IPS DF 6.9 (cell line): ENCODE measurements around the gene PKD1.
"Not testable (repeated sequence)": the region's sequence is repeated elsewhere in the genome, so short reads cannot be mapped to it uniquely, and the experiment has no call there.

Experiments
- DNase-seq: peaks from one replicate; pipeline ENCODE4 v3.0.0-alpha.2; 2013; ENCODE audit warnings: low read depth, low spot score
- H3K27ac ChIP-seq: one replicate; pipeline ENCODE4 v1.5.1; 2013; ENCODE audit warnings: low read length, control low read depth
- H3K27me3 ChIP-seq: 2 replicates; pipeline ENCODE4 v1.6.1; 2013; ENCODE audit warnings: mild to moderate bottlenecking, low read length; ENCODE audit not compliant: control insufficient read depth, insufficient read depth
- H3K36me3 ChIP-seq: 2 replicates; pipeline ENCODE4 v1.6.1; 2013; ENCODE audit warnings: low read length; ENCODE audit not compliant: control insufficient read depth, insufficient read depth
- H3K4me1 ChIP-seq: 2 replicates; pipeline ENCODE4 v1.6.1; 2013; ENCODE audit warnings: low read length; ENCODE audit not compliant: control insufficient read depth, insufficient read depth
- H3K4me3 ChIP-seq: 2 replicates; pipeline ENCODE4 v1.5.1; 2013; ENCODE audit warnings: mild to moderate bottlenecking, low read length
- H3K9me3 ChIP-seq: 2 replicates; pipeline ENCODE4 v1.6.1; 2013; ENCODE audit warnings: low read length, inconsistent platforms; ENCODE audit not compliant: control insufficient read depth, insufficient read depth
- WGBS: extraction: QIAGEN DNeasy Blood & Tissue Kit; methylation state at CpG from one replicate; pipeline ENCODE4 v1.1.7; 2013; ENCODE audit warnings: mixed read lengths, missing lambda C conversion rate; ENCODE audit not compliant: insufficient read length, insufficient coverage; 5-methylcytosine and 5-hydroxymethylcytosine counted together

Gene PKD1

GRCh38 chr16:2114885-2115590 is 20.7 kb downstream of the PKD1 start:
- peaks cover 16% of the 10 kb centered on the region for H3K36me3 ChIP-seq
- not testable (repeated sequence) for H3K9me3 ChIP-seq, H3K27ac ChIP-seq, DNase-seq, H3K27me3 ChIP-seq, H3K4me3 ChIP-seq, H3K4me1 ChIP-seq
- WGBS: no CpG with 5 or more reads among the region's 34 CpGs

GRCh38 chr16:2114225-2114624 is 21.5 kb downstream of the PKD1 start:
- not testable (repeated sequence) for H3K27me3 ChIP-seq, H3K4me1 ChIP-seq, H3K9me3 ChIP-seq, H3K4me3 ChIP-seq, H3K27ac ChIP-seq, DNase-seq
- WGBS: no CpG with 5 or more reads among the region's 26 CpGs
- H3K36me3 ChIP-seq: peaks cover 17% of the 10 kb centered on the region

GRCh38 chr16:2112539-2113106 is 23.1 kb downstream of the PKD1 start:
- no CpG with 5 or more reads among the region's 30 CpGs for WGBS

GRCh38 chr16:2111412-2112335 is 24.0 kb downstream of the PKD1 start:
- H3K36me3 ChIP-seq: peaks cover 25% of the 10 kb centered on the region
- H3K4me1 ChIP-seq, H3K9me3 ChIP-seq, DNase-seq, H3K27me3 ChIP-seq, H3K4me3 ChIP-seq, H3K27ac ChIP-seq: not testable (repeated sequence)
- WGBS: no CpG with 5 or more reads among the region's 65 CpGs

More at GRCh38 chr16:2112539-2113106, 23.1 kb downstream of the PKD1 start:
- not testable (repeated sequence) for H3K4me3 ChIP-seq, H3K27ac ChIP-seq, H3K9me3 ChIP-seq, H3K4me1 ChIP-seq, DNase-seq, H3K27me3 ChIP-seq
- H3K36me3 ChIP-seq: peaks cover 25% of the 10 kb centered on the region

- WGBS: no CpG with 5 or more reads among the region's 36 CpGs
- H3K4me1 ChIP-seq, DNase-seq, H3K4me3 ChIP-seq, H3K27ac ChIP-seq, H3K9me3 ChIP-seq, H3K27me3 ChIP-seq: not testable (repeated sequence)
- H3K36me3 ChIP-seq: peaks cover 25% of the 10 kb centered on the region
These were observed 24.7 kb downstream of the PKD1 start for GRCh38 chr16:2111009-2111353.

- H3K27ac ChIP-seq, H3K4me1 ChIP-seq: not testable (repeated sequence)
- WGBS: no CpG with 5 or more reads among the region's 43 CpGs
These were observed 25.2 kb downstream of the PKD1 start for GRCh38 chr16:2110332-2111008.

GRCh38 chr16:2109872-2110271 is 25.8 kb downstream of the PKD1 start:
- not testable (repeated sequence) for H3K4me3 ChIP-seq, H3K27ac ChIP-seq, DNase-seq, H3K4me1 ChIP-seq, H3K9me3 ChIP-seq, H3K27me3 ChIP-seq
- peaks cover 25% of the 10 kb centered on the region for H3K36me3 ChIP-seq
- no CpG with 5 or more reads among the region's 23 CpGs for WGBS

More at GRCh38 chr16:2110332-2111008, 25.2 kb downstream of the PKD1 start:
- H3K9me3 ChIP-seq, H3K27me3 ChIP-seq, H3K4me3 ChIP-seq, DNase-seq: not testable (repeated sequence)
- peaks cover 25% of the 10 kb centered on the region for H3K36me3 ChIP-seq

GRCh38 chr16:2109271-2109580 is 26.5 kb downstream of the PKD1 start:
- not testable (repeated sequence) for H3K4me1 ChIP-seq, H3K4me3 ChIP-seq, H3K9me3 ChIP-seq, DNase-seq, H3K27ac ChIP-seq, H3K27me3 ChIP-seq
- peaks cover 25% of the 10 kb centered on the region for H3K36me3 ChIP-seq
- no CpG with 5 or more reads among the region's 25 CpGs for WGBS

- H3K4me3 ChIP-seq, H3K4me1 ChIP-seq, H3K9me3 ChIP-seq, DNase-seq, H3K27me3 ChIP-seq, H3K27ac ChIP-seq: not testable (repeated sequence)
- peaks cover 26% of the 10 kb centered on the region for H3K36me3 ChIP-seq
- WGBS: no CpG with 5 or more reads among the region's 73 CpGs
These were observed 27.0 kb downstream of the PKD1 start for GRCh38 chr16:2108446-2109270.

GRCh38 chr16:2107791-2108125 is 27.9 kb downstream of the PKD1 start:
- H3K4me3 ChIP-seq, H3K9me3 ChIP-seq, H3K27me3 ChIP-seq, H3K27ac ChIP-seq, H3K4me1 ChIP-seq, DNase-seq: not testable (repeated sequence)
- no CpG with 5 or more reads among the region's 23 CpGs for WGBS
- H3K36me3 ChIP-seq: peaks cover 28% of the 10 kb centered on the region
